GM12878 (cell line): ENCODE results near the gene CTDNEP1. TPM values are rescaled to one million over a fixed set of nuclear protein-coding genes. Genes with fewer than 3 reads are reported as not detected.

ENCODE experiments used
- ATAC-seq: fragments of 200-7000 bp; cut with Tn5 transposase; 3 replicates; pipeline ENCODE4 v1.9.1; 2020; ENCODE audit warnings: mild to moderate bottlenecking, moderate library complexity
- BruUV-seq: library from RNA; stranded (reverse); fragments of 400-500 nt; replicated peaks from 2 replicates; lab custom pipeline; 2021; lab: Mats Ljungman, UMichigan
- CTCF ChIA-PET: fragments of 300-600 bp; sonication (Branson Sonifier 250); formaldehyde crosslinking; extraction: SDS; loops from one replicate; lab custom pipeline; 2021; ENCODE audit warnings: inconsistent platforms; lab: Yijun Ruan, JAX
- POLR2A ChIA-PET: fragments of 350-600 bp; formaldehyde crosslinking; extraction: SDS; loops from one replicate; lab custom pipeline; 2021; ENCODE audit warnings: inconsistent platforms; lab: Charles Lee
- RAD21 ChIA-PET: fragments of 300-600 bp; sonication (Branson Sonifier 250); formaldehyde crosslinking; loops from one replicate; lab custom pipeline; 2023; ENCODE audit warnings: antibody characterized with exemption; ENCODE audit not compliant: unreplicated experiment; lab: Charles Lee
- SMC1A ChIA-PET: fragments of 300-600 bp; sonication (Branson Sonifier 250); formaldehyde crosslinking; loops from one replicate; lab custom pipeline; 2023; ENCODE audit not compliant: unreplicated experiment, uncharacterized antibody; lab: Charles Lee
- DNase-seq: peaks from one replicate; pipeline ENCODE4 v3.0.0-alpha.2; 2011; ENCODE audit warnings: low read depth, low spot score
- FAIRE-seq: peaks from 3 replicates; lab custom pipeline; 2011; peaks lifted over from hg19 to GRCh38; lab: Jason Lieb, UNC
- H2AFZ ChIP-seq: 2 replicates; pipeline ENCODE4 v1.6.0; 2011; ENCODE audit warnings: low read depth, low read length, control low read depth; ENCODE audit not compliant: control insufficient read depth
- H3K27ac ChIP-seq: 2 replicates; pipeline ENCODE4 v1.5.1; 2011; ENCODE audit warnings: control low read depth; ENCODE audit not compliant: control insufficient read depth, insufficient read depth
- H3K27me3 ChIP-seq, 2 experiments: replicated peaks in 1 of 2; 2 replicates each; pipeline versions ENCODE4 v1.6.0 to v1.6.1; 2011; ENCODE audit warnings: low read length in 1 of 2; ENCODE audit not compliant: control insufficient read depth in 2 of 2, insufficient read depth in 2 of 2
- H3K36me3 ChIP-seq, 2 experiments: 2 replicates each; pipeline ENCODE4 v1.5.1; 2011; ENCODE audit warnings: low read length in 1 of 2; ENCODE audit not compliant: control insufficient read depth in 2 of 2, insufficient read depth in 2 of 2
- H3K4me1 ChIP-seq: 2 replicates; pipeline ENCODE4 v1.6.1; 2011; ENCODE audit warnings: mild to moderate bottlenecking, low read length, moderate library complexity, mixed read lengths; ENCODE audit not compliant: control insufficient read depth, insufficient read depth
- H3K4me2 ChIP-seq: 2 replicates; pipeline ENCODE4 v1.6.0; 2011; ENCODE audit warnings: control low read depth; ENCODE audit not compliant: control insufficient read depth, insufficient read depth
- H3K4me3 ChIP-seq: fragments of 200-600 bp; sonication (generic); 2 replicates; pipeline ENCODE4 v1.5.1; 2016
- H3K79me2 ChIP-seq: 2 replicates; pipeline ENCODE4 v1.6.0; 2011; ENCODE audit warnings: low read length; ENCODE audit not compliant: control insufficient read depth, insufficient read depth
- H3K9ac ChIP-seq: 2 replicates; pipeline ENCODE4 v1.8.0; 2011; ENCODE audit warnings: low read length, control low read depth, mixed read lengths; ENCODE audit not compliant: control insufficient read depth, insufficient read depth
- H3K9me3 ChIP-seq: replicated peaks from 3 replicates; pipeline ENCODE4 v1.5.1; 2011; ENCODE audit warnings: mild to moderate bottlenecking, low read length; ENCODE audit not compliant: control insufficient read depth, insufficient read depth
- H4K20me1 ChIP-seq: 2 replicates; pipeline ENCODE4 v1.6.0; 2011; ENCODE audit not compliant: control insufficient read depth, insufficient read depth
- EGR1 ChIP-seq, 2 experiments: IDR thresholded peaks; 1 replicate in 1 of 2; 2 replicates in 1 of 2; pipeline ENCODE4 v1.6.1; 2011 to 2012; ENCODE audit warnings: low read depth in 2 of 2, low read length in 2 of 2, borderline replicate concordance in 1 of 2, mild to moderate bottlenecking in 1 of 2, moderate library complexity in 1 of 2
- ETV6 ChIP-seq, 2 experiments: fragments of 450-650 bp in 1 of 2; IDR thresholded peaks in 1 of 2; conservative IDR thresholded peaks in 1 of 2; 2 replicates each; pipeline ENCODE4 v1.6.1; 2014; ENCODE audit warnings: antibody characterized with exemption in 1 of 2, borderline replicate concordance in 1 of 2, low read depth in 1 of 2, mild to moderate bottlenecking in 1 of 2, moderate library complexity in 1 of 2
- MEF2A ChIP-seq: IDR thresholded peaks from 2 replicates; pipeline ENCODE4 v1.6.1; 2011; ENCODE audit warnings: low read depth, mild to moderate bottlenecking, low read length, moderate library complexity; ENCODE audit not compliant: insufficient read depth
- RB1 ChIP-seq: fragments of 450-650 bp; formaldehyde crosslinking; IDR thresholded peaks from 2 replicates; pipeline ENCODE4 v1.6.1; 2017; ENCODE audit warnings: mild to moderate bottlenecking, borderline replicate concordance
- SMC3 ChIP-seq: IDR thresholded peaks from 2 replicates; pipeline ENCODE4 v1.6.1; 2011; ENCODE audit warnings: low read length, improper control_type of control experiment, borderline replicate concordance
- STAT1 ChIP-seq: fragments of 450-650 bp; conservative IDR thresholded peaks from 2 replicates; pipeline ENCODE4 v1.6.1; 2014; ENCODE audit warnings: antibody characterized with exemption, mild to moderate bottlenecking
- USF2 ChIP-seq: IDR thresholded peaks from 2 replicates; pipeline ENCODE4 v1.6.1; 2011; ENCODE audit warnings: low read depth, low read length, improper control_type of control experiment, borderline replicate concordance
- YY1 ChIP-seq: IDR thresholded peaks from 2 replicates; pipeline ENCODE4 v1.6.1; 2011; ENCODE audit warnings: low read depth, mild to moderate bottlenecking, low read length
- ZNF622 ChIP-seq: fragments of 450-650 bp; IDR thresholded peaks from 2 replicates; pipeline ENCODE4 v1.6.1; 2017; ENCODE audit warnings: mild to moderate bottlenecking, inconsistent platforms
- WGBS: methylation state at CpG from one replicate; pipeline ENCODE4 v1.1.6; 2016; ENCODE audit warnings: low lambda C conversion rate; ENCODE audit not compliant: insufficient replicate concordance, insufficient coverage; ENCODE audit errors: missing lambda C conversion rate; 5-methylcytosine and 5-hydroxymethylcytosine counted together
- in situ Hi-C: fragments of 300-500 bp; cut with MboI; formaldehyde crosslinking; loops from 9 replicates; pipeline ENCODE4 v1.14.3; 2018; ENCODE audit warnings: mixed read lengths
- intact Hi-C: fragments of 100-400 bp; cut with micrococcal nuclease; formaldehyde crosslinking; loops from one replicate; pipeline ENCODE4 v1.14.2; 2022; ENCODE audit not compliant: unreplicated experiment
- polyA plus RNA-seq, 11 experiments: library from polyadenylated mRNA; depleted of rRNA in 4 of 11; unstranded in 6 of 11; stranded (reverse) in 5 of 11; fragments of >200 nt; fragmentation: Nextera tagmentation in 4 of 11; fragmentation: Illumina TruSeq in 1 of 11; extraction: Ambion mirVana in 4 of 11; extraction: Trizol in 1 of 11; gene quantifications; 1 replicate in 1 of 11; 2 replicates in 10 of 11; pipeline versions ENCODE4 v1.2.1 to v1.2.3, GENCODE V29; 2011 to 2016; ENCODE audit warnings: inconsistent platforms in 2 of 11, missing spikeins in 2 of 11, low read depth in 1 of 11
- total RNA-seq, 4 experiments: library from RNA; depleted of rRNA in 3 of 4; stranded (reverse); fragments of >200 nt in 3 of 4; fragmentation: Illumina TruSeq in 1 of 4; extraction: Trizol in 1 of 4; gene quantifications; 2 replicates each; pipeline versions ENCODE4 v1.2.1 to v1.2.3, GENCODE V29; 2013 to 2021

CTDNEP1 gene
- total and polyA plus RNA-seq, 10 of the 15 experiments (the other 5 are each of a cell fraction or from before 2014, with no cell fraction given) = 23.7 to 176 (median 30.3) TPM

GRCh38 chr17:7284911-7285310 lies 33.4 kb upstream of the CTDNEP1 start:
- Histone ChIP-seq H4K20me1 (no peaks in the 10 kb centered on the region; the same call in none of the 2 replicates), H3K79me2 (no peaks in the 10 kb centered on the region), H3K36me3 (no peaks in the 10 kb centered on the region), H3K4me2 (no peak overlapping the region), H3K4me3 (no peak overlapping the region), H3K4me1 (peaks cover 8% of the 10 kb centered on the region), H3K27ac (no peak overlapping the region), H3K27me3 (peaks cover 0 to 1% of the 10 kb centered on the region in 2 experiments; a peak in 3 of 4 replicates), H3K9me3 (no peaks in the 10 kb centered on the region), H2AFZ (no peak overlapping the region), H3K9ac (no peak overlapping the region)
- ChIA-PET POLR2A (no interaction called here), RAD21 (interaction anchor here (1.7 kb wide), 1 partner anchor 11 kb away, joined by 10 read pairs; no protein-coding TSS in a partner anchor), CTCF (interaction anchor here (0.8 to 10.3 kb wide), 2 partner anchors 13 to 71 kb away, joined by 3 to 102 read pairs; no protein-coding TSS in a partner anchor), SMC1A (no interaction called here)
- TF ChIP-seq STAT1 = no peak
- TF ChIP-seq MEF2A = no peak
- no peak for TF ChIP-seq USF2
- no peak for TF ChIP-seq EGR1 (IDR thresholded peaks at IDR 0.05; ENCODE audit: borderline replicate concordance in 1 of 2, low read depth in 2 of 2, low read length in 2 of 2)
- TF ChIP-seq ETV6 (conservative IDR thresholded peaks at IDR 0.05 in 1 of 2, IDR thresholded peaks at IDR 0.05 in 1 of 2; ENCODE audit: borderline replicate concordance in 1 of 2, low read depth in 1 of 2) = no peak
- TF ChIP-seq ZNF622 = no peak
- TF ChIP-seq YY1 = no peak
- TF ChIP-seq RB1 = no peak
- no peak for TF ChIP-seq SMC3
- intact Hi-C loops = no loop called here
- no TSS peak for BruUV-seq
- FAIRE-seq (no peak), ATAC-seq (no peak), DNase-seq (no peak)
- in situ Hi-C loops = no loop called here
- 59% methylated on average over 16 of the region's 16 CpGs for WGBS
